ENCODE measurements around the gene CTF1. TPM values are rescaled to one million over a fixed set of nuclear protein-coding genes. Genes with fewer than 3 reads are reported as not detected.

CTF1 gene
- total and polyA plus RNA-seq, 12 donors, result 2.1 to 13.9 (median 5.8) TPM

DNA sequence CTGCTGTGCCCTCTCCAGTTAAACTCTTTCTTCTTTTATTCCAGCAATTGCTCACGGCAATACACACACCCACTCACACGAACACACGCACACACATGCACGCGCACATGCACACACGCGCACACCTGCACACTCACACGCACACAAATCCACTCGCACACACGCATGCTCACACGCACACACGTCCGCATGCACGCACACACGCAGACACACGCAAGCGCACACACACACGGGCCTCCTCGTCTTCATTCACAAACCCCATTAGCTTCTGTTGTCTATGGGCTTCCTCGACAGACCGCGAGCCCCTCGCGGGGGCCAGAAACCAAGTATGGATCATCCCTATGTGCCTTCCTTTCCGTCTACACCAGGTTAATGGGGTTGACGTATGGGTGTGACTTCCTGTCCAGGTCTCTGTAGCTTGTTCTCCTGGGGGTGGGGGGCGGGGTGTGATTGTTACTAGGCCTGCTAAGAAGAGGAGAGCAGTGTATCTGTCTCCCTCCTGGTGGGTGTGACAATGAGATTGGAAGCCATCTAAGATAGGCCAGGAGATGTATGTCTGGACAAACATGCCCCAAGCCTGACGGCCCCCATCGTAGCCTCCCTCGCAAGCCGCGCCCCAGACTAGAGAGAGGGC, 670 bp upstream of the CTF1 start:
- Histone ChIP-seq H3K4me3 (peak overlapping the region in 2 of 4 donors; percentile 51 to 61), H3K27ac (peak overlapping the region; percentile 95 to 98 (median 97)), H3K27me3 (no peaks in the 10 kb centered on the region), H3K36me3 (replicated peaks in 1 of 2) (no peaks in the 10 kb centered on the region), H3K9me3 (replicated peaks in 1 of 3) (no peaks in the 10 kb centered on the region), H3K4me1 (replicated peaks in 1 of 2) (peaks cover 9 to 40% of the 10 kb centered on the region in 2 donors)
- WGBS, 4 donors, result 62 to 77% (median 71%) methylated on average over 26 to 32 of the region's 32 CpGs
- intact Hi-C loops (cut with DNase I), result no loop called here
- no peak for TF ChIP-seq CTCF (IDR thresholded peaks at IDR 0.05)
- TF ChIP-seq POLR2A (IDR thresholded peaks at IDR 0.05), result no peak
- DNase-seq, result peak in 1 of 7 donors; percentile 27

DNA sequence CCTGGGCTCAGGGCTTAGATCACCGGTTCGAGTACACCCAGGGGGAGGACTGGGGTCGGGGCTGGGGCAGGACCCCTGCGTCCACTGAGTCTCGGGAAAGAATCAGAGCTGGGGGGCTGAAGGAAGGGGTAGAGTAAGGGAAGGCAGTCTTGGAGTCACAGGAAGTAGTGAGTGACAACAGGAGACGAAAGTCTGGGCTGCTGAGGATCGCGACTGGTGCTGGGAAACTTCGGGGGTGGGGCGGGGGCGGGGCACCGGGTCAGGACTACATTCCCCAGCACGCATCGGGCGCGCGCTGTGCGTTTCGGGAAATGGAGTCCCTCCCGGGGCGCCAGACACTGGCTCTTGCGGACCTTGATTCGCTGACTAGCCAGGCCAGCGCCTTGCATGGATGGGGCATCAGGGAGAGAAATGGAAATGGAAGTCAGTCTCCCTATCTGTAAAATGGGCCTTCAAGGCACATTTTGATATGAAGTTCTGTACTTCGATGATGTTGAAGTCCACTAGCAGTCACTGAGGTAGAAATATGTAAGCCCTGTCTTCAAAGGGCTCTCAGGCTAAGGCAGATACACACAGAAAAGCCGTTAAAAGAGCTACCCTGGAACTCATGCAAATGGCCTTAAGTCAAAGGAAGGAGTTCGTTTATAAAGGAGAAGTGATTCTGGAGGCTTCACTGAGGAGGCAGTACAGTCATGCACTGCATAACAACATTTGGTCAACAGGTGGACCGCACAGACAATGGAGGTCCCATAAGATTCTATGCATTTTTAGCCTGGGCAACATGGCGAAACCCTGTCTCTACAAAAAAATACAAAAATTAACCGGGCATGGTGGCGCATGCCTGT, 697 bp downstream of the CTF1 start:
- Histone ChIP-seq H3K36me3 (replicated peaks in 1 of 2) (no peaks in the 10 kb centered on the region), H3K27me3 (no peaks in the 10 kb centered on the region), H3K4me1 (replicated peaks in 1 of 2) (peaks cover 15 to 46% of the 10 kb centered on the region in 2 donors), H3K4me3 (peak overlapping the region in 3 of 4 donors; percentile 7 to 61 (median 51)), H3K9me3 (replicated peaks in 1 of 3) (no peaks in the 10 kb centered on the region), H3K27ac (peak overlapping the region; percentile 95 to 98 (median 97))
- TF ChIP-seq CTCF (IDR thresholded peaks at IDR 0.05) (no peak), POLR2A (IDR thresholded peaks at IDR 0.05) (peak in 1 of 2 donors; percentile 65)
- peak; percentile 90 to 97 (median 94) for DNase-seq
- WGBS, 4 donors, result 15 to 21% (median 17%) methylated on average over 24 to 31 of the region's 31 CpGs
- intact Hi-C loops (cut with DNase I), result no loop called here

- no peaks in the 10 kb centered on the region for H3K36me3 ChIP-seq (replicated peaks in 1 of 2)
- intact Hi-C loops (cut with DNase I), result no loop called here
- WGBS, 4 donors, result 33 to 73% (median 60%) methylated on average over 1 to 2 of the region's 2 CpGs
- DNase-seq, result no peak
- H3K27ac ChIP-seq, result no peak overlapping the region
- peaks cover 6 to 26% of the 10 kb centered on the region in 2 donors for H3K4me1 ChIP-seq (replicated peaks in 1 of 2)
- no peak for TF ChIP-seq POLR2A (IDR thresholded peaks at IDR 0.05)
- no peak for TF ChIP-seq CTCF (IDR thresholded peaks at IDR 0.05)
- H3K9me3 ChIP-seq (replicated peaks in 1 of 3), result no peaks in the 10 kb centered on the region
- no peak overlapping the region for H3K4me3 ChIP-seq
- H3K27me3 ChIP-seq, result no peaks in the 10 kb centered on the region
Observed at GRCh38 chr16:30899794-30900193, 3.4 kb downstream of the CTF1 start.

DNA sequence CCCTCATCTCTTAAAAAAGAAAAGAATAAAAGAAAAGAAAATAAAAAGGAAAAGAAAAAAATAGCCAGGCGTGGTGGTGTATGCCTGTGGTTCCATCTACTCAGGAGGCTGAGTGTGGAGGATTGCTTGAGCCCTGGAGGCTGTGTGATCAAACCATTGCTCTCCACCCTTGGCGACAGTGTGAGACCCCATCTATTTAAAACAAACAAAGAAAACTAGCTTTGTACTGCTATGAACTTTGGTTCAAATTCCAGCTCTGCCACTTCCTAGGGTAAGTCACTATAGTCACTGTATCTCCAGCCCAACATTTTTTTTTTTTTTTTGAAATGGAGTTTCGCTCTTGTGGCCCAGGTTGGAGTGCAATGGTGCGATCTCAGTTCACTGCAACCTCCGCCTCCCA, 4.2 kb downstream of the CTF1 start:
- Histone ChIP-seq H3K27me3 (no peaks in the 10 kb centered on the region), H3K36me3 (replicated peaks in 1 of 2) (no peaks in the 10 kb centered on the region), H3K27ac (no peak overlapping the region), H3K9me3 (replicated peaks in 1 of 3) (no peaks in the 10 kb centered on the region), H3K4me1 (replicated peaks in 1 of 2) (peaks cover 6 to 18% of the 10 kb centered on the region in 2 donors), H3K4me3 (no peak overlapping the region)
- intact Hi-C loops (cut with DNase I), result no loop called here
- no peak for TF ChIP-seq POLR2A (IDR thresholded peaks at IDR 0.05)
- TF ChIP-seq CTCF (IDR thresholded peaks at IDR 0.05), result no peak
- no peak for DNase-seq
- WGBS, 4 donors, result 95 to 99% (median 97%) methylated on average over 5 of the region's 5 CpGs

Measured in adrenal gland (tissue), 12 donors.